WTC11 (cell line): Measurements from ENCODE around the gene IRF1. TPM values are rescaled to one million over a fixed set of nuclear protein-coding genes. Genes with fewer than 3 reads are reported as not detected.
"Not testable (repeated sequence)": the region's sequence is repeated elsewhere in the genome, so short reads cannot be mapped to it uniquely, and the experiment has no call there.

Experiments
- ATAC-seq: fragments of 200-7000 bp; cut with Tn5 transposase; 2 replicates; pipeline ENCODE4 v1.10.0; 2021; ENCODE audit warnings: mild to moderate bottlenecking, moderate library complexity
- CTCF ChIA-PET: fragments of 300-600 bp; sonication (Branson Sonifier 250); formaldehyde crosslinking; loops from one replicate; lab custom pipeline; 2021; ENCODE audit warnings: antibody characterized with exemption; lab: Charles Lee
- POLR2A ChIA-PET: fragments of 350-600 bp; sonication (Branson Sonifier 250); formaldehyde crosslinking; loops from one replicate; lab custom pipeline; 2021; ENCODE audit warnings: antibody characterized with exemption; lab: Charles Lee
- DNase-seq: peaks from one replicate; pipeline ENCODE4 v3.0.0; 2021; ENCODE audit warnings: low spot score
- H3K27ac Mint-ChIP-seq: 2 replicates; pipeline ENCODE4 v1.8.0; 2021; ENCODE audit warnings: mixed read lengths
- H3K27me3 Mint-ChIP-seq: 2 replicates; pipeline ENCODE4 v1.8.0; 2021; ENCODE audit warnings: low read depth, mild to moderate bottlenecking, moderate library complexity, mixed read lengths
- H3K36me3 Mint-ChIP-seq: 2 replicates; pipeline ENCODE4 v1.8.0; 2021; ENCODE audit warnings: mixed read lengths
- H3K4me1 Mint-ChIP-seq: 2 replicates; pipeline ENCODE4 v1.8.0; 2022; ENCODE audit warnings: mixed read lengths
- H3K4me3 Mint-ChIP-seq: 2 replicates; pipeline ENCODE4 v1.8.0; 2021; ENCODE audit warnings: mild to moderate bottlenecking, moderate library complexity, mixed read lengths
- H3K9me3 Mint-ChIP-seq: 2 replicates; pipeline ENCODE4 v1.8.0; 2021; ENCODE audit warnings: mixed read lengths
- GTF2I ChIP-seq: fragments of 250-450 bp; sonication (Bioruptor Pico); conservative IDR thresholded peaks from 2 replicates; pipeline ENCODE4 v1.4.0; 2021; ENCODE audit warnings: mild to moderate bottlenecking
- NR3C1 ChIP-seq: sonication (generic); formaldehyde crosslinking; conservative IDR thresholded peaks from 2 replicates; pipeline ENCODE4 v1.8.1; 2023; ENCODE audit warnings: low read depth, mild to moderate bottlenecking, missing genetic modification reagents
- SMAD3 ChIP-seq: sonication (generic); formaldehyde crosslinking; IDR thresholded peaks from 2 replicates; pipeline ENCODE4 v1.8.0; 2022; ENCODE audit warnings: missing genetic modification reagents, mild to moderate bottlenecking, borderline replicate concordance
- SP1 ChIP-seq: sonication (generic); formaldehyde crosslinking; conservative IDR thresholded peaks from 2 replicates; pipeline ENCODE4 v1.8.1; 2022; ENCODE audit warnings: missing genetic modification reagents
- TCF7 ChIP-seq: sonication (generic); formaldehyde crosslinking; IDR thresholded peaks from 2 replicates; pipeline ENCODE4 v1.8.0; 2022; ENCODE audit warnings: mild to moderate bottlenecking, low read depth, missing genetic modification reagents, moderate library complexity
- TEAD1 ChIP-seq: sonication (generic); formaldehyde crosslinking; IDR thresholded peaks from 2 replicates; pipeline ENCODE4 v1.8.0; 2022; ENCODE audit warnings: mild to moderate bottlenecking, missing genetic modification reagents
- TEAD4 ChIP-seq: sonication (generic); formaldehyde crosslinking; IDR thresholded peaks from 2 replicates; pipeline ENCODE4 v1.8.0; 2022; ENCODE audit warnings: mild to moderate bottlenecking, missing genetic modification reagents
- ZNF219 ChIP-seq: sonication (generic); formaldehyde crosslinking; IDR thresholded peaks from 2 replicates; pipeline ENCODE4 v1.8.0; 2023; ENCODE audit warnings: missing genetic modification reagents, mild to moderate bottlenecking, borderline replicate concordance
- ZNF423 ChIP-seq: fragments of 250-450 bp; sonication (Bioruptor Pico); IDR thresholded peaks from 2 replicates; pipeline ENCODE4 v2.1.2; 2022; ENCODE audit warnings: mild to moderate bottlenecking, moderate library complexity
- total RNA-seq: library from RNA; stranded (reverse); gene quantifications from 3 replicates; pipeline ENCODE4 v1.2.3, GENCODE V29; 2021
- TF ChIP-seq, protein P1 (sequence below): sonication (generic); formaldehyde crosslinking; IDR thresholded peaks from 2 replicates; pipeline ENCODE4 v1.8.0; 2022; ENCODE audit warnings: mild to moderate bottlenecking, missing genetic modification reagents
- TF ChIP-seq, protein P2 (sequence below): sonication (generic); formaldehyde crosslinking; IDR thresholded peaks from 2 replicates; pipeline ENCODE4 v1.8.1; 2023; ENCODE audit warnings: mild to moderate bottlenecking, missing genetic modification reagents, moderate library complexity
- TF ChIP-seq, protein P3 (sequence below): fragments of 250-450 bp; sonication (Bioruptor Pico); IDR thresholded peaks from 2 replicates; pipeline ENCODE4 v1.9.0; 2021; ENCODE audit warnings: mild to moderate bottlenecking
- TF ChIP-seq, protein P4 (sequence below): sonication (generic); formaldehyde crosslinking; conservative IDR thresholded peaks from 2 replicates; pipeline ENCODE4 v1.8.1; 2022; ENCODE audit warnings: mild to moderate bottlenecking, missing genetic modification reagents
- TF ChIP-seq, protein P5 (sequence below): sonication (generic); formaldehyde crosslinking; IDR thresholded peaks from 2 replicates; pipeline ENCODE4 v1.8.0; 2022; ENCODE audit warnings: mild to moderate bottlenecking, missing genetic modification reagents
- TF ChIP-seq, protein P6 (sequence below): fragments of 250-450 bp; sonication (Bioruptor Pico); IDR thresholded peaks from 2 replicates; pipeline ENCODE4 v1.8.0; 2021; ENCODE audit warnings: mild to moderate bottlenecking
- TF ChIP-seq, protein P7 (sequence below): fragments of 250-450 bp; sonication (Bioruptor Pico); IDR thresholded peaks from 2 replicates; pipeline ENCODE4 v1.9.0; 2021; ENCODE audit warnings: mild to moderate bottlenecking
- TF ChIP-seq, protein P8 (sequence below): sonication (generic); formaldehyde crosslinking; IDR thresholded peaks from 2 replicates; pipeline ENCODE4 v1.8.0; 2023; ENCODE audit warnings: mild to moderate bottlenecking, missing genetic modification reagents
- TF ChIP-seq, protein P9 (sequence below): sonication (generic); formaldehyde crosslinking; IDR thresholded peaks from 2 replicates; pipeline ENCODE4 v1.8.1; 2023; ENCODE audit warnings: mild to moderate bottlenecking, moderate library complexity, missing genetic modification reagents
- TF ChIP-seq, protein P10 (sequence below): sonication (generic); formaldehyde crosslinking; IDR thresholded peaks from 2 replicates; pipeline ENCODE4 v1.8.1; 2022; ENCODE audit warnings: mild to moderate bottlenecking, moderate library complexity, missing genetic modification reagents

Gene IRF1
- total RNA-seq, 1 experiment from 2014 or later: 8.8 TPM

DNA sequence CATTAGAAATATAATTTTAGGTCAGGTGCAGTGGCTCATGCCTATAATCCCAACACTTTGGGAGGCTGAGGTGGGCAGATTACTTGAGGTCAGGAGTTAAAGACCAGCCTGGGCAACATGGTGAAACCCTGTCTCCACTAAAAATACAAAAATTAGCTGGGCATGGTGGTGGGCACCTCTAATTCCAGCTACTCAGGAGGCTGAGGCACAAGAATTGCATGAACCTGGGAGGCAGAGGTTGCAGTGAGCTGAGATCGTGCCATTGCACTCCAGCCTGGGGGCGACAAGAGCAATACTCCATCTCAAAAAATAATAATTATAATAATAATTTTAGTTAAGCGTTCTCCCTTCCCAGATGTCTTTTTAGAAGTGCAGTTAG is 52.3 kb downstream of the IRF1 start:
- ATAC-seq, H3K4me3 Mint-ChIP-seq, POLR2A ChIA-PET, H3K9me3 Mint-ChIP-seq, H3K27me3 Mint-ChIP-seq, DNase-seq, H3K36me3 Mint-ChIP-seq, H3K27ac Mint-ChIP-seq: not testable (repeated sequence)
- peaks cover 21% of the 10 kb centered on the region for H3K4me1 Mint-ChIP-seq
- CTCF ChIA-PET: interaction anchor here (1.1 to 1.5 kb wide), 3 partner anchors 12 to 35 kb away, joined by 3 to 5 read pairs (median 4); no protein-coding TSS in a partner anchor

DNA sequence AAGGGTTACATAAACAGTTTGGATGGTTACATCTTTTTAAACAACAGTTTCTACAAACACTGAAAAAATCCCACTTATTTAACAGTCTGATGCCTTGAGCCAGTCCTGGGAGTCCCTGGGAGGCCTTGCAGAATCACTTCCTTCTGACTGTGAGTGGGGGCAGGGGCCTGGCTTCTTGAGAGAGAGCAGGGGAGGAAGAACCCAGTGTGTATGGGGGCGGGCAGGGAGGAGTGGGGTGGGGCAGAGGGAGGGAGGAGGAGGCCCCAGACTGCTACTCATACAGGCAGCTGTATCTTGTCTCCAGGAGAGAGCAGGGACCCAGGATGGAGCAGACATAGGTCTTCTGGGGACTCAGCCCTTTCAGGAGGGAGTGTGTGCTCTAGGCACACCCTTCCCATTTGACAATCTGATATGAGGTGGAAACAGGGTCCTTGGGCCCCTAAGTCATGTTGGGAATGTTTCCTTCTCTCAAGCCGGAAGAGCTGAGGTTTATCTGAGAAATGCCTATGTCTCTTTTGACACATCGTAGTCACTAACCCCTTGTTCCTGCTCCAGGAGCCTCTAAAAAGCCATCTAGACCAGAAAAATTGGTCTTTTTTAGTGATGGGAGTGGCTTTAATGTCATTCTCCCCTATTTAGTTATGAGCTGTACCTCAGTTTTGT is 52.8 kb downstream of the IRF1 start:
- POLR2A ChIA-PET: no interaction called here
- no peak overlapping the region for H3K4me3 Mint-ChIP-seq
- no peaks in the 10 kb centered on the region for H3K27me3 Mint-ChIP-seq
- no peak overlapping the region for H3K27ac Mint-ChIP-seq
- CTCF ChIA-PET: interaction anchor here (1.1 to 1.5 kb wide), 2 partner anchors 11 to 36 kb away, joined by 3 to 5 read pairs; no protein-coding TSS in a partner anchor
- DNase-seq (peak; percentile 54), ATAC-seq (peak; percentile 93)
- TF ChIP-seq ZNF219 (CRISPR knock-in tag): no peak
- TF ChIP-seq, protein P1, sequence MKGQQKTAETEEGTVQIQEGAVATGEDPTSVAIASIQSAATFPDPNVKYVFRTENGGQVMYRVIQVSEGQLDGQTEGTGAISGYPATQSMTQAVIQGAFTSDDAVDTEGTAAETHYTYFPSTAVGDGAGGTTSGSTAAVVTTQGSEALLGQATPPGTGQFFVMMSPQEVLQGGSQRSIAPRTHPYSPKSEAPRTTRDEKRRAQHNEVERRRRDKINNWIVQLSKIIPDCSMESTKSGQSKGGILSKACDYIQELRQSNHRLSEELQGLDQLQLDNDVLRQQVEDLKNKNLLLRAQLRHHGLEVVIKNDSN (CRISPR knock-in tag): no peak
- no peak for TF ChIP-seq TEAD1 (CRISPR knock-in tag)
- TF ChIP-seq TCF7: no peak
- TF ChIP-seq TEAD4 (CRISPR knock-in tag): no peak
- TF ChIP-seq, protein P2, sequence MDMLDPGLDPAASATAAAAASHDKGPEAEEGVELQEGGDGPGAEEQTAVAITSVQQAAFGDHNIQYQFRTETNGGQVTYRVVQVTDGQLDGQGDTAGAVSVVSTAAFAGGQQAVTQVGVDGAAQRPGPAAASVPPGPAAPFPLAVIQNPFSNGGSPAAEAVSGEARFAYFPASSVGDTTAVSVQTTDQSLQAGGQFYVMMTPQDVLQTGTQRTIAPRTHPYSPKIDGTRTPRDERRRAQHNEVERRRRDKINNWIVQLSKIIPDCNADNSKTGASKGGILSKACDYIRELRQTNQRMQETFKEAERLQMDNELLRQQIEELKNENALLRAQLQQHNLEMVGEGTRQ (CRISPR knock-in tag): no peak
- TF ChIP-seq ZNF423 (CRISPR knock-in tag): no peak
- TF ChIP-seq SP1 (CRISPR knock-in tag): no peak
- TF ChIP-seq, protein P3, sequence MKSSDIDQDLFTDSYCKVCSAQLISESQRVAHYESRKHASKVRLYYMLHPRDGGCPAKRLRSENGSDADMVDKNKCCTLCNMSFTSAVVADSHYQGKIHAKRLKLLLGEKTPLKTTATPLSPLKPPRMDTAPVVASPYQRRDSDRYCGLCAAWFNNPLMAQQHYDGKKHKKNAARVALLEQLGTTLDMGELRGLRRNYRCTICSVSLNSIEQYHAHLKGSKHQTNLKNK (CRISPR knock-in tag): no peak
- TF ChIP-seq, protein P4, sequence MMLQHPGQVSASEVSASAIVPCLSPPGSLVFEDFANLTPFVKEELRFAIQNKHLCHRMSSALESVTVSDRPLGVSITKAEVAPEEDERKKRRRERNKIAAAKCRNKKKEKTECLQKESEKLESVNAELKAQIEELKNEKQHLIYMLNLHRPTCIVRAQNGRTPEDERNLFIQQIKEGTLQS (CRISPR knock-in tag): no peak
- H3K4me1 Mint-ChIP-seq: peaks cover 21% of the 10 kb centered on the region
- H3K36me3 Mint-ChIP-seq: no peaks in the 10 kb centered on the region
- H3K9me3 Mint-ChIP-seq: no peaks in the 10 kb centered on the region

DNA sequence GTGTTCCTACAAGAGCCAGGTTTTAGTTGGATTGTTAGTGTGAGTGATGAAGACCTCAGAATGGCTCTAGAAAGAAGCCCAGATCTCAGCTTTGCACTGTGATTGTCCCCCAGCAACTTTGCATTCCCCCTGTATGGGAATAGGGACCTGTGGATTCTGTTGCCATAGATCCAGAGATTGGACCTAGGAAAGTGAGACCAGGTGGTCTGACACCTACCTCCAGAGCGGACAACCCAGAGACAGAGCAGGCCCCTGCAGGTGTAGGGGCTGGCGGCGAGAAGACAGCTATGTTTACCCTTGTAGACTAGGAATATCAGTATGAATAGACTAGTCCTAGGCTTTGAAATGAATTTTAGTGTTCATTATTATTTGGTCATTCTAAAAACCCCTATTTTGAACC is 53.6 kb downstream of the IRF1 start:
- Mint-ChIP-seq H3K27me3 (no peaks in the 10 kb centered on the region), H3K9me3 (no peaks in the 10 kb centered on the region), H3K27ac (no peak overlapping the region), H3K4me3 (no peak overlapping the region), H3K36me3 (no peaks in the 10 kb centered on the region), H3K4me1 (peaks cover 21% of the 10 kb centered on the region)
- POLR2A ChIA-PET: no interaction called here
- no peak for ATAC-seq
- CTCF ChIA-PET: interaction anchor here (1.9 kb wide), 1 partner anchor 10 kb away, joined by 4 read pairs; no protein-coding TSS in a partner anchor
- DNase-seq: no peak
- TF ChIP-seq, protein P5, sequence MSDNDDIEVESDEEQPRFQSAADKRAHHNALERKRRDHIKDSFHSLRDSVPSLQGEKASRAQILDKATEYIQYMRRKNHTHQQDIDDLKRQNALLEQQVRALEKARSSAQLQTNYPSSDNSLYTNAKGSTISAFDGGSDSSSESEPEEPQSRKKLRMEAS: no peak
- no peak for TF ChIP-seq SMAD3 (CRISPR knock-in tag)
- TF ChIP-seq, protein P6, sequence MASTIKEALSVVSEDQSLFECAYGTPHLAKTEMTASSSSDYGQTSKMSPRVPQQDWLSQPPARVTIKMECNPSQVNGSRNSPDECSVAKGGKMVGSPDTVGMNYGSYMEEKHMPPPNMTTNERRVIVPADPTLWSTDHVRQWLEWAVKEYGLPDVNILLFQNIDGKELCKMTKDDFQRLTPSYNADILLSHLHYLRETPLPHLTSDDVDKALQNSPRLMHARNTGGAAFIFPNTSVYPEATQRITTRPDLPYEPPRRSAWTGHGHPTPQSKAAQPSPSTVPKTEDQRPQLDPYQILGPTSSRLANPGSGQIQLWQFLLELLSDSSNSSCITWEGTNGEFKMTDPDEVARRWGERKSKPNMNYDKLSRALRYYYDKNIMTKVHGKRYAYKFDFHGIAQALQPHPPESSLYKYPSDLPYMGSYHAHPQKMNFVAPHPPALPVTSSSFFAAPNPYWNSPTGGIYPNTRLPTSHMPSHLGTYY (CRISPR knock-in tag): no peak
- TF ChIP-seq, protein P7, sequence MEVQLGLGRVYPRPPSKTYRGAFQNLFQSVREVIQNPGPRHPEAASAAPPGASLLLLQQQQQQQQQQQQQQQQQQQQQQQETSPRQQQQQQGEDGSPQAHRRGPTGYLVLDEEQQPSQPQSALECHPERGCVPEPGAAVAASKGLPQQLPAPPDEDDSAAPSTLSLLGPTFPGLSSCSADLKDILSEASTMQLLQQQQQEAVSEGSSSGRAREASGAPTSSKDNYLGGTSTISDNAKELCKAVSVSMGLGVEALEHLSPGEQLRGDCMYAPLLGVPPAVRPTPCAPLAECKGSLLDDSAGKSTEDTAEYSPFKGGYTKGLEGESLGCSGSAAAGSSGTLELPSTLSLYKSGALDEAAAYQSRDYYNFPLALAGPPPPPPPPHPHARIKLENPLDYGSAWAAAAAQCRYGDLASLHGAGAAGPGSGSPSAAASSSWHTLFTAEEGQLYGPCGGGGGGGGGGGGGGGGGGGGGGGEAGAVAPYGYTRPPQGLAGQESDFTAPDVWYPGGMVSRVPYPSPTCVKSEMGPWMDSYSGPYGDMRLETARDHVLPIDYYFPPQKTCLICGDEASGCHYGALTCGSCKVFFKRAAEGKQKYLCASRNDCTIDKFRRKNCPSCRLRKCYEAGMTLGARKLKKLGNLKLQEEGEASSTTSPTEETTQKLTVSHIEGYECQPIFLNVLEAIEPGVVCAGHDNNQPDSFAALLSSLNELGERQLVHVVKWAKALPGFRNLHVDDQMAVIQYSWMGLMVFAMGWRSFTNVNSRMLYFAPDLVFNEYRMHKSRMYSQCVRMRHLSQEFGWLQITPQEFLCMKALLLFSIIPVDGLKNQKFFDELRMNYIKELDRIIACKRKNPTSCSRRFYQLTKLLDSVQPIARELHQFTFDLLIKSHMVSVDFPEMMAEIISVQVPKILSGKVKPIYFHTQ (CRISPR knock-in tag): no peak
- TF ChIP-seq NR3C1: no peak
- no peak for TF ChIP-seq GTF2I (CRISPR knock-in tag)
- TF ChIP-seq, protein P8, sequence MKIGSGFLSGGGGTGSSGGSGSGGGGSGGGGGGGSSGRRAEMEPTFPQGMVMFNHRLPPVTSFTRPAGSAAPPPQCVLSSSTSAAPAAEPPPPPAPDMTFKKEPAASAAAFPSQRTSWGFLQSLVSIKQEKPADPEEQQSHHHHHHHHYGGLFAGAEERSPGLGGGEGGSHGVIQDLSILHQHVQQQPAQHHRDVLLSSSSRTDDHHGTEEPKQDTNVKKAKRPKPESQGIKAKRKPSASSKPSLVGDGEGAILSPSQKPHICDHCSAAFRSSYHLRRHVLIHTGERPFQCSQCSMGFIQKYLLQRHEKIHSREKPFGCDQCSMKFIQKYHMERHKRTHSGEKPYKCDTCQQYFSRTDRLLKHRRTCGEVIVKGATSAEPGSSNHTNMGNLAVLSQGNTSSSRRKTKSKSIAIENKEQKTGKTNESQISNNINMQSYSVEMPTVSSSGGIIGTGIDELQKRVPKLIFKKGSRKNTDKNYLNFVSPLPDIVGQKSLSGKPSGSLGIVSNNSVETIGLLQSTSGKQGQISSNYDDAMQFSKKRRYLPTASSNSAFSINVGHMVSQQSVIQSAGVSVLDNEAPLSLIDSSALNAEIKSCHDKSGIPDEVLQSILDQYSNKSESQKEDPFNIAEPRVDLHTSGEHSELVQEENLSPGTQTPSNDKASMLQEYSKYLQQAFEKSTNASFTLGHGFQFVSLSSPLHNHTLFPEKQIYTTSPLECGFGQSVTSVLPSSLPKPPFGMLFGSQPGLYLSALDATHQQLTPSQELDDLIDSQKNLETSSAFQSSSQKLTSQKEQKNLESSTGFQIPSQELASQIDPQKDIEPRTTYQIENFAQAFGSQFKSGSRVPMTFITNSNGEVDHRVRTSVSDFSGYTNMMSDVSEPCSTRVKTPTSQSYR: no peak
- TF ChIP-seq, protein P9, sequence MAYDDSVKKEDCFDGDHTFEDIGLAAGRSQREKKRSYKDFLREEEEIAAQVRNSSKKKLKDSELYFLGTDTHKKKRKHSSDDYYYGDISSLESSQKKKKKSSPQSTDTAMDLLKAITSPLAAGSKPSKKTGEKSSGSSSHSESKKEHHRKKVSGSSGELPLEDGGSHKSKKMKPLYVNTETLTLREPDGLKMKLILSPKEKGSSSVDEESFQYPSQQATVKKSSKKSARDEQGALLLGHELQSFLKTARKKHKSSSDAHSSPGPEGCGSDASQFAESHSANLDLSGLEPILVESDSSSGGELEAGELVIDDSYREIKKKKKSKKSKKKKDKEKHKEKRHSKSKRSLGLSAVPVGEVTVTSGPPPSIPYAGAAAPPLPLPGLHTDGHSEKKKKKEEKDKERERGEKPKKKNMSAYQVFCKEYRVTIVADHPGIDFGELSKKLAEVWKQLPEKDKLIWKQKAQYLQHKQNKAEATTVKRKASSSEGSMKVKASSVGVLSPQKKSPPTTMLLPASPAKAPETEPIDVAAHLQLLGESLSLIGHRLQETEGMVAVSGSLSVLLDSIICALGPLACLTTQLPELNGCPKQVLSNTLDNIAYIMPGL (CRISPR knock-in tag): no peak
- TF ChIP-seq, protein P10, sequence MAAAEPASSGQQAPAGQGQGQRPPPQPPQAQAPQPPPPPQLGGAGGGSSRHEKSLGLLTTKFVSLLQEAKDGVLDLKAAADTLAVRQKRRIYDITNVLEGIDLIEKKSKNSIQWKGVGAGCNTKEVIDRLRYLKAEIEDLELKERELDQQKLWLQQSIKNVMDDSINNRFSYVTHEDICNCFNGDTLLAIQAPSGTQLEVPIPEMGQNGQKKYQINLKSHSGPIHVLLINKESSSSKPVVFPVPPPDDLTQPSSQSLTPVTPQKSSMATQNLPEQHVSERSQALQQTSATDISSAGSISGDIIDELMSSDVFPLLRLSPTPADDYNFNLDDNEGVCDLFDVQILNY (CRISPR knock-in tag): no peak
